ENCODE measurements around the gene SELENOO. TPM values are rescaled to one million over a fixed set of nuclear protein-coding genes. Genes with fewer than 3 reads are reported as not detected.
A peak's percentile ranks its signal among the peaks of the same experiment; 100 is the strongest.

Gene SELENOO
- total RNA-seq, 3 donors from 2014 or later, result 21.5 to 23.8 (median 23.1) TPM

GRCh38 chr22:50242406-50242949, 41.7 kb downstream of the SELENOO start:
- TF ChIP-seq CTCF (IDR thresholded peaks at IDR 0.05), result no peak
- Histone ChIP-seq H3K4me1 (ENCODE audit: low read depth) (peaks cover 42% of the 10 kb centered on the region), H3K9me3 (no peaks in the 10 kb centered on the region), H3K4me3 (no peak overlapping the region), H3K36me3 (ENCODE audit: low read depth) (no peaks in the 10 kb centered on the region)
- DNase-seq, result no peak
- intact Hi-C loops (cut with DNase I, micrococcal nuclease), result loop anchor here in 1 of 2 donors (10.0 kb wide), 1 partner anchor 252 kb away; no protein-coding TSS in a partner anchor
- no peak for ATAC-seq

DNA sequence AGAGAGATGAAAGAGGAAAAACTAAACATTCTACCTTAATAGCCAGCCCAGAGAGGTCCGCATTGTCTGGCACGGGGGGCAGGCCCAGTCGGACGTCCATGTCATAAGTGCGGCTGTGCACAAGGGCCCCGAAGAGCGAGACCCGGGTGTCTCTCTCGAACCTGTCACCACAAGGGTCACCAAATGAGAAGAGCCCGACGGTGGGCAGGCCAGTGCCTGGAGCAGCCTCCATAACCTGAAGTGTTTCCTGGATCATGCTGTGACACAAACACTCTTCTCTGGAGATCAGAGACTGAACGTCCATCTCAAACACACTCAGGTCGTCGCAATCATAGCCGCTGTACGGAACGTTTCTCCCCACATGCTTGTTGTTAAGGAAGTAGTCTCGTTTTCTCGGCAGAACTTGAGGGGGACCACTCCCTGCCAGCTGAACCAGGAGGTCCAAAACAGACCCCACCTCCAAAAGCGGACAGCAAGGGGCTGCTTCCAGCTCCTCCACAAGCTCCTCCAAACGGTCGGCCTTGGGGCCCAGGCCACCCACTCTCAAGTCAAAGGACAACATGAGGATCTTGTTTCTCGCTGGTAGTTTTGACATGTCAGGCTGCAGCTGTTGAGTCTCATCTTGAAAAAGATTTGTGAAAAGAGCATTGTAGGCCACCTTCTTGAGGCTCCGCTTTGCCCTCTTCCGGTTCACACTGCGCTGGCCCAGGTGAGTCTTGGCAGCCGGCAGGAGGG, 43.0 kb downstream of the SELENOO start:
- no peak for TF ChIP-seq CTCF (IDR thresholded peaks at IDR 0.05)
- intact Hi-C loops (cut with DNase I, micrococcal nuclease), result loop anchor here in 1 of 2 donors (10.0 kb wide), 1 partner anchor 251 kb away; no protein-coding TSS in a partner anchor
- no peak for DNase-seq
- ATAC-seq, result peak; percentile 42
- peaks cover 50% of the 10 kb centered on the region for H3K4me1 ChIP-seq (ENCODE audit: low read depth)
- H3K9me3 ChIP-seq, result no peaks in the 10 kb centered on the region
- peak overlapping the region; percentile 68 for H3K4me3 ChIP-seq
- H3K36me3 ChIP-seq (ENCODE audit: low read depth), result no peaks in the 10 kb centered on the region

DNA sequence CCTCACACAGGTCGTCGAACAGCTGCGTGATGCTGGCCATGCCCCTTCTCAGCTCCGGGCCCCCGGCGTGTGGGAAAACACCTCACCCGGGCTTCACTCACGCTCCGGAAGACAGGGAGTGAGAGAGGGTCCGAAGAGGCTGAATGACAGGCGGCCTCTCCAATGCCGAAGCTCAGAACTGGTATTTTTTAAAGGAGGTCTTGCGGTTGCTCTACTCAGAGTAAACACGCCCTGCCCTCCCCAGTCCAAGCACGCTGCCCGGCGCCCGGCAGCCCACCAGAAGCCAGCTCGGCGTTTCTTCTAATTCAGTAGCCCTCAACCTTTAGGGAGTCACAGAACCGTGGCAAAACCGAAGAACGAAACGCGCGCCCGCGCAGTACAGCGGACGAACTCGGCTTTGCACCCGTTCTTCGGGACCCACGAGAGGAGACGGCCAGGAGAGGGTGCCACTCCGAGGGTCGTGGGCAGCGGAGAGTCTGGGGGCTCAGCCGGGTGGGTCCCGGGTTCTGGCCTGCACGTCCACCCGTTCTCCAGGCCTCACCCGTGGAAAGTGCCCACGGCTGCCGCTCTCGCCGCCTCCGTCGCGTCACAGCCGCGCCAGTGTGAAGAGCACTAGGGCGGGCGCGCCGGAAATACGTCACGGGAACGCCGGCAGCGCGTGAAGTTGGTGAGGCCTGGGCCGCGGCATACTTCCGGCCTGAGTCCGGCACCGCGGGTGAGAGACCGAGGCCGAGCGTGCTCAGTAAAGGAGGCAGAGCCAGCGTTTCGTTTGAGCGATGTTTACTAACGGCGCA, 43.8 kb downstream of the SELENOO start, which contains the start of gene TUBGCP6:
TUBGCP6 (minus strand) TSS at position 604 of the 794 bp plus-strand sequence; CDS start at position 40, 564 bp downstream.
- Histone ChIP-seq H3K4me1 (ENCODE audit: low read depth) (peaks cover 54% of the 10 kb centered on the region), H3K9me3 (no peaks in the 10 kb centered on the region), H3K4me3 (peak within 1 kb of the TSS; percentile 68), H3K36me3 (ENCODE audit: low read depth) (no peaks in the 10 kb centered on the region)
- ATAC-seq (peak; percentile 90), DNase-seq (peak; percentile 96 to 98 (median 97))
- TF ChIP-seq CTCF (IDR thresholded peaks at IDR 0.05), result no peak
- intact Hi-C loops (cut with DNase I, micrococcal nuclease), result loop anchor here in 1 of 2 donors (10.0 kb wide), 1 partner anchor 250 kb away; no protein-coding TSS in a partner anchor

GRCh38 chr22:50245214-50246072, 44.6 kb downstream of the SELENOO start:
- peaks cover 62% of the 10 kb centered on the region for H3K4me1 ChIP-seq (ENCODE audit: low read depth)

More at GRCh38 chr22:50245214-50246072, 44.6 kb downstream of the SELENOO start:
- intact Hi-C loops (cut with DNase I, micrococcal nuclease), result loop anchor here in 1 of 2 donors (10.0 kb wide), 1 partner anchor 249 kb away; no protein-coding TSS in a partner anchor
- Histone ChIP-seq H3K9me3 (no peaks in the 10 kb centered on the region), H3K4me3 (peak overlapping the region; percentile 68), H3K36me3 (ENCODE audit: low read depth) (no peaks in the 10 kb centered on the region)
- ATAC-seq (peak; percentile 42), DNase-seq (peak in 2 of 3 donors; percentile 55 to 66)
- no peak for TF ChIP-seq CTCF (IDR thresholded peaks at IDR 0.05)

Data from mucosa of descending colon (tissue), 3 donors.